IMR-90 (cell line): ENCODE data around the gene AOPEP. TPM values are rescaled to one million over a fixed set of nuclear protein-coding genes. Genes with fewer than 3 reads are reported as not detected.

Experiments used
- ATAC-seq: fragments of 200-7000 bp; cut with Tn5 transposase; 2 replicates; pipeline ENCODE4 v1.9.1; 2020; ENCODE audit warnings: low read depth, mild to moderate bottlenecking, moderate library complexity
- BruUV-seq: library from RNA; stranded (reverse); fragments of 400-500 nt; replicated peaks from 2 replicates; lab custom pipeline; 2021; lab: Mats Ljungman, UMichigan
- CTCF ChIA-PET: fragments of 300-600 bp; formaldehyde crosslinking; extraction: SDS; loops from one replicate; lab custom pipeline; 2021; ENCODE audit warnings: antibody characterized with exemption; lab: Yijun Ruan, JAX
- POLR2A ChIA-PET: fragments of 300-600 bp; sonication (Branson Sonifier 250); formaldehyde crosslinking; loops from one replicate; lab custom pipeline; 2022; ENCODE audit warnings: antibody characterized with exemption; ENCODE audit not compliant: unreplicated experiment; lab: Charles Lee
- DNase-seq: peaks from one replicate; pipeline ENCODE4 v3.0.0; 2013
- H2AFZ ChIP-seq: replicated peaks from 2 replicates; pipeline ENCODE3; 2013; ENCODE audit warnings: low read length, mild to moderate bottlenecking; ENCODE audit not compliant: poor library complexity
- H2AK5ac ChIP-seq: 2 replicates; pipeline ENCODE4 v1.6.1; 2013; ENCODE audit warnings: low read depth, low read length, inconsistent platforms
- H2AK9ac ChIP-seq: replicated peaks from 2 replicates; pipeline ENCODE3; 2013; ENCODE audit warnings: mild to moderate bottlenecking, low read depth, low read length, moderate library complexity; ENCODE audit not compliant: poor library complexity
- H2BK120ac ChIP-seq: 2 replicates; pipeline ENCODE4 v1.6.1; 2013; ENCODE audit warnings: low read depth, low read length, inconsistent platforms
- H2BK15ac ChIP-seq: 3 replicates; pipeline ENCODE4 v1.6.1; 2013; ENCODE audit warnings: low read depth, low read length, inconsistent platforms
- H2BK20ac ChIP-seq: 2 replicates; pipeline ENCODE4 v1.6.1; 2013; ENCODE audit warnings: low read depth, mild to moderate bottlenecking, inconsistent platforms, low read length, moderate library complexity
- H2BK5ac ChIP-seq: 2 replicates; pipeline ENCODE4 v1.6.1; 2013; ENCODE audit warnings: mild to moderate bottlenecking, low read depth, low read length, inconsistent platforms; ENCODE audit not compliant: poor library complexity, severe bottlenecking
- H3K14ac ChIP-seq: replicated peaks from 2 replicates; pipeline ENCODE4 v1.6.1; 2013; ENCODE audit warnings: low read depth, low read length, inconsistent platforms
- H3K18ac ChIP-seq: 2 replicates; pipeline ENCODE4 v1.6.1; 2013; ENCODE audit warnings: low read depth, low read length, control low read depth
- H3K23ac ChIP-seq: 2 replicates; pipeline ENCODE4 v1.6.1; 2013; ENCODE audit warnings: low read depth, low read length, inconsistent platforms
- H3K27ac ChIP-seq: 2 replicates; pipeline ENCODE4 v1.5.1; 2013; ENCODE audit warnings: mild to moderate bottlenecking, control low read depth, low read length; ENCODE audit not compliant: insufficient read depth
- H3K27me3 ChIP-seq: 2 replicates; pipeline ENCODE4 v1.6.1; 2013; ENCODE audit warnings: low read length; ENCODE audit not compliant: control insufficient read depth, insufficient read depth
- H3K36me3 ChIP-seq: 2 replicates; pipeline ENCODE4 v1.6.1; 2013; ENCODE audit warnings: low read length, mixed read lengths; ENCODE audit not compliant: control insufficient read depth, insufficient read depth
- H3K4ac ChIP-seq: 2 replicates; pipeline ENCODE4 v1.6.1; 2013; ENCODE audit warnings: low read depth, low read length, inconsistent platforms
- H3K4me1 ChIP-seq: 2 replicates; pipeline ENCODE4 v1.6.1; 2013; ENCODE audit warnings: low read length, mixed read lengths; ENCODE audit not compliant: control insufficient read depth, insufficient read depth
- H3K4me2 ChIP-seq: 2 replicates; pipeline ENCODE4 v1.6.1; 2013; ENCODE audit warnings: low read depth, mild to moderate bottlenecking, control low read depth, low read length, moderate library complexity
- H3K4me3 ChIP-seq: 2 replicates; pipeline ENCODE4 v1.5.1; 2013; ENCODE audit warnings: low read depth, mild to moderate bottlenecking, control low read depth, low read length, moderate library complexity; ENCODE audit not compliant: insufficient read depth
- H3K56ac ChIP-seq: 2 replicates; pipeline ENCODE4 v1.6.1; 2013; ENCODE audit warnings: low read length, inconsistent platforms; ENCODE audit not compliant: insufficient read depth; ENCODE audit errors: extremely low read depth
- H3K79me1 ChIP-seq, 2 experiments: 2 replicates each; pipeline ENCODE4 v1.6.1; 2013; ENCODE audit warnings: low read length in 2 of 2, inconsistent platforms in 1 of 2, low read depth in 1 of 2
- H3K9ac ChIP-seq: 2 replicates; pipeline ENCODE4 v1.6.1; 2013; ENCODE audit warnings: low read depth, low read length, control low read depth
- H3K9me1 ChIP-seq: 2 replicates; pipeline ENCODE4 v1.6.1; 2013; ENCODE audit warnings: low read length, inconsistent platforms; ENCODE audit not compliant: insufficient read depth
- H3K9me3 ChIP-seq: 2 replicates; pipeline ENCODE4 v1.6.1; 2013; ENCODE audit warnings: low read length; ENCODE audit not compliant: control insufficient read depth, insufficient read depth
- H4K20me1 ChIP-seq: 2 replicates; pipeline ENCODE4 v1.6.1; 2013; ENCODE audit warnings: low read length, inconsistent platforms; ENCODE audit not compliant: insufficient read depth
- H4K5ac ChIP-seq: 2 replicates; pipeline ENCODE4 v1.6.1; 2013; ENCODE audit warnings: mild to moderate bottlenecking, low read depth, low read length, control low read depth
- H4K8ac ChIP-seq, 2 experiments: 2 replicates each; pipeline ENCODE4 v1.6.1; 2013; ENCODE audit warnings: low read depth in 2 of 2, low read length in 2 of 2, control low read depth in 1 of 2, inconsistent platforms in 1 of 2
- H4K91ac ChIP-seq: 2 replicates; pipeline ENCODE4 v1.6.1; 2013; ENCODE audit warnings: low read depth, low read length, inconsistent platforms; ENCODE audit not compliant: insufficient read depth
- BHLHE40 ChIP-seq: fragments of 150-350 bp; IDR thresholded peaks from 2 replicates; pipeline ENCODE4 v1.6.1; 2016; ENCODE audit warnings: mild to moderate bottlenecking, low read depth, low read length
- CEBPB ChIP-seq: IDR thresholded peaks from 2 replicates; pipeline ENCODE4 v1.6.1; 2012; ENCODE audit warnings: low read depth, low read length, improper control_type of control experiment
- CHD1 ChIP-seq: IDR thresholded peaks from 2 replicates; pipeline ENCODE4 v1.6.1; 2012; ENCODE audit warnings: low read depth, low read length, improper control_type of control experiment
- MAFK ChIP-seq: IDR thresholded peaks from 2 replicates; pipeline ENCODE4 v1.6.1; 2012; ENCODE audit warnings: low read depth, low read length, improper control_type of control experiment
- MAZ ChIP-seq: IDR thresholded peaks from 2 replicates; pipeline ENCODE4 v1.6.1; 2012; ENCODE audit warnings: low read depth, mild to moderate bottlenecking, low read length, improper control_type of control experiment, moderate library complexity, borderline replicate concordance
- MXI1 ChIP-seq: IDR thresholded peaks from 2 replicates; pipeline ENCODE4 v1.6.1; 2012; ENCODE audit warnings: low read depth, mild to moderate bottlenecking, low read length, moderate library complexity, borderline replicate concordance
- NFE2L2 ChIP-seq: fragments of 150-350 bp; IDR thresholded peaks from 2 replicates; pipeline ENCODE4 v1.6.1; 2016; ENCODE audit warnings: low read depth, mild to moderate bottlenecking, low read length
- POLR2A ChIP-seq: IDR thresholded peaks from 2 replicates; pipeline ENCODE4 v1.6.1; 2012; ENCODE audit warnings: mild to moderate bottlenecking, low read depth, low read length
- RAD21 ChIP-seq: IDR thresholded peaks from 2 replicates; pipeline ENCODE4 v1.6.1; 2012; ENCODE audit warnings: low read length, improper control_type of control experiment
- RCOR1 ChIP-seq: IDR thresholded peaks from 2 replicates; pipeline ENCODE4 v1.6.1; 2012; ENCODE audit warnings: mild to moderate bottlenecking, low read length, improper control_type of control experiment; ENCODE audit not compliant: insufficient replicate concordance
- RFX5 ChIP-seq: IDR thresholded peaks from 2 replicates; pipeline ENCODE4 v1.8.0; 2012; ENCODE audit warnings: low read depth, mild to moderate bottlenecking, low read length, moderate library complexity
- SMC3 ChIP-seq: fragments of 150-350 bp; IDR thresholded peaks from 2 replicates; pipeline ENCODE4 v1.6.1; 2016; ENCODE audit warnings: low read depth, mild to moderate bottlenecking, antibody characterized with exemption, low read length, moderate library complexity
- WGBS, 2 experiments: methylation state at CpG; one replicate each; pipeline versions ENCODE4 v1.1.5 to v1.1.7; 2013; ENCODE audit warnings: missing lambda C conversion rate in 2 of 2; ENCODE audit not compliant: insufficient read length in 1 of 2; ENCODE audit errors: extremely low coverage in 2 of 2; 5-methylcytosine and 5-hydroxymethylcytosine counted together
- dilution Hi-C: fragments of 300-500 bp; cut with HindIII; formaldehyde crosslinking; loops from one replicate; pipeline ENCODE4 v1.14.3; 2018; ENCODE audit warnings: low sequenced_read_pairs; ENCODE audit not compliant: unreplicated experiment
- in situ Hi-C: fragments of 300-500 bp; cut with MboI; formaldehyde crosslinking; loops from 3 replicates; pipeline ENCODE4 v1.14.3; 2019; ENCODE audit warnings: low sequenced_read_pairs, inconsistent platforms, mixed read lengths
- intact Hi-C: fragments of 100-400 bp; cut with micrococcal nuclease; formaldehyde crosslinking; loops from 2 replicates; pipeline ENCODE4 v1.10.0; 2022
- polyA plus RNA-seq, 3 experiments: library from polyadenylated mRNA; depleted of rRNA; stranded (reverse); fragments of >200 nt; gene quantifications; 2 replicates each; pipeline ENCODE4 v1.2.3, GENCODE V29; 2012; ENCODE audit warnings: low replicate concordance in 1 of 3
- total RNA-seq: library from RNA; depleted of rRNA; stranded (reverse); fragments of >200 nt; gene quantifications from 2 replicates; pipeline ENCODE4 v1.2.3, GENCODE V29; 2012
- TF ChIP-seq, protein P1 (sequence below): conservative IDR thresholded peaks from 2 replicates; pipeline ENCODE4 v1.5.1; 2012; ENCODE audit warnings: mild to moderate bottlenecking, low read depth, low read length, improper control_type of control experiment
- TF ChIP-seq, protein P2 (sequence below): fragments of 150-350 bp; IDR thresholded peaks from 2 replicates; pipeline ENCODE4 v1.6.1; 2017; ENCODE audit warnings: mild to moderate bottlenecking, antibody characterized with exemption, low read length, low read depth
- TF ChIP-seq, protein P3 (sequence below): fragments of 150-350 bp; IDR thresholded peaks from 2 replicates; pipeline ENCODE4 v1.6.1; 2016; ENCODE audit warnings: low read depth, mild to moderate bottlenecking, low read length, moderate library complexity, borderline replicate concordance

Gene AOPEP
- total and polyA plus RNA-seq, 2 of the 4 experiments (the other 2 are of a cell fraction), result 34.9 to 38.7 TPM

DNA sequence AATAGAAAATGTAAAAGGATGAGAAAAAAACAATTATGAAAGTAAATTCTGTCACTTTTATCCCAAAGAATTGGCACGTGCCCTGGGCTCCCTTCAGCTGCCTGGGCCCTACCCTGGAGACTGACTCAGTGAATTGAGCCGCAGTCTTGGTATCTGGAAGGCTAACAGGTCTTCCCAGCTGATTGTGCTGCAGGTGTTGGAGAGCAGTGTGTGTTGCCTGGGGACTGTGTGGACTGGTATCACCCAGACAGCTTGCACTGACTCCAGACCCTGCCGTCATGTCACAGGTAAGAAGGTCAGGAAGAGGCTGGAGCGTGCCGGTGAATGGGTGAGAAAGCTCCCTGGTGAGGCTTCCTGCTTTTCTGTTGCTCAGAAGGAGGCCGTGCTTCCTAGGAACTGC is 83.3 kb downstream of the AOPEP start:
- no peak overlapping the region for H3K27ac ChIP-seq
- no peak overlapping the region for H4K5ac ChIP-seq
- 0 out of 2 replicates have a peak, but pooled peaks cover 10% of the 10 kb centered on the region for H3K9me1 ChIP-seq
- CTCF ChIA-PET, result no interaction called here
- dilution Hi-C loops (no loop called here), in situ Hi-C loops (no loop called here), intact Hi-C loops (no loop called here)
- H4K91ac ChIP-seq, result no peak overlapping the region
- H3K18ac ChIP-seq, result no peak overlapping the region
- ATAC-seq (no peak), DNase-seq (no peak)
- H3K4ac ChIP-seq, result no peak overlapping the region
- H3K23ac ChIP-seq, result no peak overlapping the region
- BruUV-seq, result no TSS peak
- no peak overlapping the region for H2BK120ac ChIP-seq
- no peak overlapping the region for H3K14ac ChIP-seq
- H3K56ac ChIP-seq, result no peak overlapping the region
- H2BK15ac ChIP-seq, result no peak overlapping the region
- H3K36me3 ChIP-seq, result peaks cover 7% of the 10 kb centered on the region
- H2AK5ac ChIP-seq, result 0 out of 2 replicates have a peak overlapping the region, but pooled peaks have one; percentile 13
- H2BK20ac ChIP-seq, result no peak overlapping the region
- H3K4me3 ChIP-seq, result no peak overlapping the region
- H4K8ac ChIP-seq, result no peak overlapping the region
- H3K27me3 ChIP-seq, result peaks cover 8% of the 10 kb centered on the region
- WGBS, 2 experiments, result 100% methylated on average over 2 of the region's 6 CpGs; no CpG with 5 or more reads in 1 of the 2 experiments
- H2AFZ ChIP-seq, result no peak overlapping the region
- H2BK5ac ChIP-seq, result no peak overlapping the region
- POLR2A ChIA-PET, result no interaction called here
- peaks cover 21% of the 10 kb centered on the region for H3K4me1 ChIP-seq
- peaks cover 4% of the 10 kb centered on the region; the same call in 1 of the 2 replicates for H4K20me1 ChIP-seq
- no peak overlapping the region for H2AK9ac ChIP-seq
- peaks cover 5 to 12% of the 10 kb centered on the region in 2 experiments; a peak in 3 of 4 replicates for H3K79me1 ChIP-seq
- no peak overlapping the region for H3K9ac ChIP-seq
- no peaks in the 10 kb centered on the region for H3K9me3 ChIP-seq
- TF ChIP-seq, protein P1, sequence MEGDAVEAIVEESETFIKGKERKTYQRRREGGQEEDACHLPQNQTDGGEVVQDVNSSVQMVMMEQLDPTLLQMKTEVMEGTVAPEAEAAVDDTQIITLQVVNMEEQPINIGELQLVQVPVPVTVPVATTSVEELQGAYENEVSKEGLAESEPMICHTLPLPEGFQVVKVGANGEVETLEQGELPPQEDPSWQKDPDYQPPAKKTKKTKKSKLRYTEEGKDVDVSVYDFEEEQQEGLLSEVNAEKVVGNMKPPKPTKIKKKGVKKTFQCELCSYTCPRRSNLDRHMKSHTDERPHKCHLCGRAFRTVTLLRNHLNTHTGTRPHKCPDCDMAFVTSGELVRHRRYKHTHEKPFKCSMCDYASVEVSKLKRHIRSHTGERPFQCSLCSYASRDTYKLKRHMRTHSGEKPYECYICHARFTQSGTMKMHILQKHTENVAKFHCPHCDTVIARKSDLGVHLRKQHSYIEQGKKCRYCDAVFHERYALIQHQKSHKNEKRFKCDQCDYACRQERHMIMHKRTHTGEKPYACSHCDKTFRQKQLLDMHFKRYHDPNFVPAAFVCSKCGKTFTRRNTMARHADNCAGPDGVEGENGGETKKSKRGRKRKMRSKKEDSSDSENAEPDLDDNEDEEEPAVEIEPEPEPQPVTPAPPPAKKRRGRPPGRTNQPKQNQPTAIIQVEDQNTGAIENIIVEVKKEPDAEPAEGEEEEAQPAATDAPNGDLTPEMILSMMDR, result no peak
- TF ChIP-seq, protein P2, sequence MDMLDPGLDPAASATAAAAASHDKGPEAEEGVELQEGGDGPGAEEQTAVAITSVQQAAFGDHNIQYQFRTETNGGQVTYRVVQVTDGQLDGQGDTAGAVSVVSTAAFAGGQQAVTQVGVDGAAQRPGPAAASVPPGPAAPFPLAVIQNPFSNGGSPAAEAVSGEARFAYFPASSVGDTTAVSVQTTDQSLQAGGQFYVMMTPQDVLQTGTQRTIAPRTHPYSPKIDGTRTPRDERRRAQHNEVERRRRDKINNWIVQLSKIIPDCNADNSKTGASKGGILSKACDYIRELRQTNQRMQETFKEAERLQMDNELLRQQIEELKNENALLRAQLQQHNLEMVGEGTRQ, result no peak
- TF ChIP-seq RAD21 (no peak), POLR2A (no peak), RCOR1 (no peak), SMC3 (no peak), MXI1 (no peak), MAZ (no peak), RFX5 (no peak), BHLHE40 (no peak), NFE2L2 (no peak), CHD1 (no peak), CEBPB (no peak), MAFK (no peak)
- TF ChIP-seq, protein P3, sequence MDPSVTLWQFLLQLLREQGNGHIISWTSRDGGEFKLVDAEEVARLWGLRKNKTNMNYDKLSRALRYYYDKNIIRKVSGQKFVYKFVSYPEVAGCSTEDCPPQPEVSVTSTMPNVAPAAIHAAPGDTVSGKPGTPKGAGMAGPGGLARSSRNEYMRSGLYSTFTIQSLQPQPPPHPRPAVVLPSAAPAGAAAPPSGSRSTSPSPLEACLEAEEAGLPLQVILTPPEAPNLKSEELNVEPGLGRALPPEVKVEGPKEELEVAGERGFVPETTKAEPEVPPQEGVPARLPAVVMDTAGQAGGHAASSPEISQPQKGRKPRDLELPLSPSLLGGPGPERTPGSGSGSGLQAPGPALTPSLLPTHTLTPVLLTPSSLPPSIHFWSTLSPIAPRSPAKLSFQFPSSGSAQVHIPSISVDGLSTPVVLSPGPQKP, result no peak
- H3K4me2 ChIP-seq, result no peak overlapping the region
